H9 (cell line): ENCODE data around the gene GUCA1C. TPM values are rescaled to one million over a fixed set of nuclear protein-coding genes. Genes with fewer than 3 reads are reported as not detected.

Experiments
- DNase-seq: peaks from one replicate; pipeline ENCODE4 v3.0.0-alpha.2; 2017
- H2AFZ ChIP-seq: one replicate; pipeline ENCODE4 v1.6.1; 2013; ENCODE audit warnings: mild to moderate bottlenecking, low read length, control low read depth, moderate library complexity
- H2AK5ac ChIP-seq: 2 replicates; pipeline ENCODE4 v1.6.1; 2013; ENCODE audit warnings: low read length, control low read depth, mixed read lengths; ENCODE audit not compliant: insufficient read length
- H2BK120ac ChIP-seq: one replicate; pipeline ENCODE4 v1.6.1; 2013; ENCODE audit warnings: low read depth, mild to moderate bottlenecking, low read length, control low read depth, inconsistent platforms; ENCODE audit not compliant: poor library complexity, severe bottlenecking
- H2BK12ac ChIP-seq: 2 replicates; pipeline ENCODE4 v1.6.1; 2013; ENCODE audit warnings: low read length, control low read depth, mixed read lengths, low read depth; ENCODE audit not compliant: insufficient read length
- H2BK15ac ChIP-seq: 2 replicates; pipeline ENCODE4 v1.6.1; 2013; ENCODE audit warnings: low read depth, low read length, control low read depth
- H2BK20ac ChIP-seq: one replicate; pipeline ENCODE4 v1.6.1; 2013; ENCODE audit warnings: low read depth, mild to moderate bottlenecking, low read length, control low read depth, inconsistent platforms; ENCODE audit not compliant: poor library complexity, severe bottlenecking
- H2BK5ac ChIP-seq: 2 replicates; pipeline ENCODE4 v1.6.1; 2013; ENCODE audit warnings: low read length, control low read depth, mixed read lengths; ENCODE audit not compliant: insufficient read length
- H3K14ac ChIP-seq: 2 replicates; pipeline ENCODE4 v1.6.1; 2013; ENCODE audit warnings: low read length, control low read depth; ENCODE audit not compliant: insufficient read depth
- H3K18ac ChIP-seq: 2 replicates; pipeline ENCODE4 v1.6.1; 2013; ENCODE audit warnings: low read depth, mild to moderate bottlenecking, mixed read lengths, low read length, control low read depth; ENCODE audit not compliant: insufficient read length
- H3K23ac ChIP-seq: 2 replicates; pipeline ENCODE4 v1.6.1; 2013; ENCODE audit warnings: low read length, control low read depth, mixed read lengths, low read depth; ENCODE audit not compliant: insufficient read length
- H3K23me2 ChIP-seq: 2 replicates; pipeline ENCODE4 v1.6.1; 2013; ENCODE audit warnings: low read depth, mild to moderate bottlenecking, mixed read lengths, low read length, control low read depth; ENCODE audit not compliant: insufficient read length, poor library complexity, severe bottlenecking
- H3K27ac ChIP-seq: 2 replicates; pipeline ENCODE4 v1.5.1; 2013; ENCODE audit warnings: low read length, control low read depth, mixed read lengths, low read depth; ENCODE audit not compliant: insufficient read length
- H3K27me3 ChIP-seq: 2 replicates; pipeline ENCODE4 v1.6.1; 2013; ENCODE audit warnings: low read length, control low read depth, inconsistent platforms; ENCODE audit not compliant: insufficient read depth
- H3K4ac ChIP-seq: 2 replicates; pipeline ENCODE4 v1.6.1; 2013; ENCODE audit warnings: low read depth, mild to moderate bottlenecking, control low read depth, inconsistent platforms, low read length, moderate library complexity
- H3K4me1 ChIP-seq: 2 replicates; pipeline ENCODE4 v1.6.1; 2013; ENCODE audit warnings: low read length, control low read depth, inconsistent platforms; ENCODE audit not compliant: insufficient read depth
- H3K4me2 ChIP-seq: 2 replicates; pipeline ENCODE4 v1.6.1; 2013; ENCODE audit warnings: low read length, control low read depth, mixed read lengths; ENCODE audit not compliant: insufficient read length, insufficient read depth
- H3K56ac ChIP-seq: 2 replicates; pipeline ENCODE4 v1.6.1; 2013; ENCODE audit warnings: low read depth, mild to moderate bottlenecking, mixed read lengths, low read length, control low read depth; ENCODE audit not compliant: insufficient read length
- H3K79me1 ChIP-seq: 2 replicates; pipeline ENCODE4 v1.6.1; 2013; ENCODE audit warnings: low read depth, mild to moderate bottlenecking, moderate library complexity, low read length, control low read depth, inconsistent platforms; ENCODE audit not compliant: insufficient read depth, poor library complexity, severe bottlenecking
- H3K79me2 ChIP-seq: 2 replicates; pipeline ENCODE4 v1.6.1; 2013; ENCODE audit warnings: low read length, control low read depth, inconsistent platforms; ENCODE audit not compliant: insufficient read depth
- H3K9ac ChIP-seq: 2 replicates; pipeline ENCODE4 v1.6.1; 2013; ENCODE audit warnings: low read length, control low read depth, mixed read lengths; ENCODE audit not compliant: insufficient read length; ENCODE audit errors: extremely low read depth
- H3K9me3 ChIP-seq: one replicate; pipeline ENCODE4 v1.6.1; 2013; ENCODE audit warnings: low read depth, low read length, inconsistent platforms; ENCODE audit not compliant: control insufficient read depth
- H3T11ph ChIP-seq: one replicate; pipeline ENCODE4 v1.6.1; 2013; ENCODE audit warnings: mild to moderate bottlenecking, low read length, control low read depth, inconsistent platforms
- H4K20me1 ChIP-seq: one replicate; pipeline ENCODE4 v1.6.1; 2013; ENCODE audit not compliant: control insufficient read depth, insufficient read length, insufficient read depth
- H4K5ac ChIP-seq: 2 replicates; pipeline ENCODE4 v1.6.1; 2013; ENCODE audit warnings: low read depth, mild to moderate bottlenecking, mixed read lengths, low read length, control low read depth; ENCODE audit not compliant: insufficient read length
- H4K8ac ChIP-seq: replicated peaks from 2 replicates; pipeline ENCODE4 v1.6.1; 2013; ENCODE audit warnings: low read length, control low read depth, mixed read lengths, low read depth; ENCODE audit not compliant: insufficient read length
- H4K91ac ChIP-seq: 2 replicates; pipeline ENCODE4 v1.6.1; 2013; ENCODE audit warnings: low read depth, mild to moderate bottlenecking, moderate library complexity, mixed read lengths, low read length, control low read depth; ENCODE audit not compliant: insufficient read length
- H3K27ac Mint-ChIP-seq, 3 experiments: 2 replicates in 2 of 3; 3 replicates in 1 of 3; pipeline ENCODE4 v1.8.0; 2020 to 2021; ENCODE audit warnings: mixed read lengths in 3 of 3, mild to moderate bottlenecking in 1 of 3, moderate library complexity in 1 of 3
- H3K27me3 Mint-ChIP-seq: 2 replicates; pipeline ENCODE4 v1.8.0; 2021; ENCODE audit warnings: low read depth, mild to moderate bottlenecking, moderate library complexity, mixed read lengths
- H3K36me3 Mint-ChIP-seq, 3 experiments: 2 replicates in 2 of 3; 3 replicates in 1 of 3; pipeline ENCODE4 v1.8.0; 2020 to 2021; ENCODE audit warnings: low read depth in 3 of 3, mixed read lengths in 3 of 3; ENCODE audit not compliant: insufficient read depth in 1 of 3
- H3K4me1 Mint-ChIP-seq, 2 experiments: 2 replicates each; pipeline ENCODE4 v1.8.0; 2020; ENCODE audit warnings: mixed read lengths in 2 of 2
- H3K4me3 Mint-ChIP-seq, 2 experiments: 2 replicates in 1 of 2; 3 replicates in 1 of 2; pipeline ENCODE4 v1.8.0; 2020 to 2021; ENCODE audit warnings: mild to moderate bottlenecking in 2 of 2, mixed read lengths in 2 of 2, moderate library complexity in 1 of 2
- H3K9me3 Mint-ChIP-seq, 2 experiments: 2 replicates in 1 of 2; 3 replicates in 1 of 2; pipeline ENCODE4 v1.8.0; 2020; ENCODE audit warnings: mild to moderate bottlenecking in 2 of 2, mixed read lengths in 2 of 2, moderate library complexity in 1 of 2
- WGBS: extraction: QIAGEN DNeasy Blood & Tissue Kit; methylation state at CpG from one replicate; pipeline ENCODE4 v1.1.7; 2013; ENCODE audit warnings: missing lambda C conversion rate, low lambda C conversion rate, mixed read lengths; ENCODE audit not compliant: insufficient read length; ENCODE audit errors: extremely low coverage; 5-methylcytosine and 5-hydroxymethylcytosine counted together
- total RNA-seq: library from RNA; stranded (reverse); gene quantifications from 2 replicates; pipeline ENCODE4 v1.2.1, GENCODE V29; 2021
- TF ChIP-seq, protein P1 (sequence below): fragments of 200-600 bp; sonication (generic); conservative IDR thresholded peaks from 3 replicates; pipeline ENCODE4 v1.8.0; 2021; ENCODE audit warnings: antibody characterized with exemption, mild to moderate bottlenecking

The GUCA1C gene
- total RNA-seq, 1 experiment from 2014 or later: not detected

DNA sequence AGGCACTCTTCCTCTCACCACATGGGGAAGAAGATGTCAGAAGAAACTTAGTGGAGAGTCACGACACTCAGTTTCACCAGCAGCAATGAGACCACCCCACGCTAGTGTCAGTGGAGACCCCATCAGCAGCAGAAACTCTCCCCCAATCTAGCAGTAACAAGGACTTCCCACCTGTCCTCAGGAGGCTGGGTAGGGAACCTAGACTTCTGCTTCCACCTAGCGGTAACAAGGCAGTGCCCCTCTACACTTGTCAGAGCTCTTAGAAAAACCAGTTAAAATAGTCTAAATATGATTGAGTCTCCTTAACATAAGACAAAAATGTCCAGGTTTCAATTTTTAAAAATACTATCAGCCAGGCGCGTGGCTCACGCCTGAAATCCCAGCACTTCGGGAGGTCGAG, 73.8 kb downstream of the GUCA1C start:
- peak; percentile 44 for DNase-seq
- WGBS: no CpG with 5 or more reads among the region's 8 CpGs

More for the DNA sequence above, 73.8 kb downstream of the GUCA1C start:
- Histone ChIP-seq H3K18ac (no peak overlapping the region), H2AFZ (no peak overlapping the region), H2BK5ac (no peak overlapping the region), H3K4ac (no peak overlapping the region), H4K91ac (no peak overlapping the region), H2AK5ac (no peak overlapping the region), H3K9ac (no peak overlapping the region), H4K20me1 (no peaks in the 10 kb centered on the region), H2BK120ac (no peak overlapping the region), H2BK12ac (no peak overlapping the region), H3K4me1 (no peaks in the 10 kb centered on the region), H3K79me1 (no peaks in the 10 kb centered on the region), H3K4me2 (no peak overlapping the region), H3K79me2 (no peaks in the 10 kb centered on the region), H3K9me3 (no peaks in the 10 kb centered on the region), H4K8ac (no peak overlapping the region), H3K27me3 (no peaks in the 10 kb centered on the region), H2BK20ac (no peak overlapping the region), H3K23me2 (no peaks in the 10 kb centered on the region), H3K56ac (no peak overlapping the region), H3K27ac (no peak overlapping the region), H3T11ph (no peak overlapping the region), H4K5ac (no peak overlapping the region), H2BK15ac (no peak overlapping the region), H3K23ac (no peak overlapping the region), H3K14ac (no peak overlapping the region)
- no peaks in the 10 kb centered on the region for H3K36me3 Mint-ChIP-seq
- TF ChIP-seq, protein P1, sequence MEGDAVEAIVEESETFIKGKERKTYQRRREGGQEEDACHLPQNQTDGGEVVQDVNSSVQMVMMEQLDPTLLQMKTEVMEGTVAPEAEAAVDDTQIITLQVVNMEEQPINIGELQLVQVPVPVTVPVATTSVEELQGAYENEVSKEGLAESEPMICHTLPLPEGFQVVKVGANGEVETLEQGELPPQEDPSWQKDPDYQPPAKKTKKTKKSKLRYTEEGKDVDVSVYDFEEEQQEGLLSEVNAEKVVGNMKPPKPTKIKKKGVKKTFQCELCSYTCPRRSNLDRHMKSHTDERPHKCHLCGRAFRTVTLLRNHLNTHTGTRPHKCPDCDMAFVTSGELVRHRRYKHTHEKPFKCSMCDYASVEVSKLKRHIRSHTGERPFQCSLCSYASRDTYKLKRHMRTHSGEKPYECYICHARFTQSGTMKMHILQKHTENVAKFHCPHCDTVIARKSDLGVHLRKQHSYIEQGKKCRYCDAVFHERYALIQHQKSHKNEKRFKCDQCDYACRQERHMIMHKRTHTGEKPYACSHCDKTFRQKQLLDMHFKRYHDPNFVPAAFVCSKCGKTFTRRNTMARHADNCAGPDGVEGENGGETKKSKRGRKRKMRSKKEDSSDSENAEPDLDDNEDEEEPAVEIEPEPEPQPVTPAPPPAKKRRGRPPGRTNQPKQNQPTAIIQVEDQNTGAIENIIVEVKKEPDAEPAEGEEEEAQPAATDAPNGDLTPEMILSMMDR: peak; percentile 59
- H3K27ac Mint-ChIP-seq: no peak overlapping the region
- H3K27me3 Mint-ChIP-seq: no peaks in the 10 kb centered on the region
- H3K9me3 Mint-ChIP-seq: no peaks in the 10 kb centered on the region; a peak in 1 of 5 replicates
- no peak overlapping the region for H3K4me3 Mint-ChIP-seq
- H3K4me1 Mint-ChIP-seq: no peaks in the 10 kb centered on the region
